GM12878 (cell line): ENCODE measurements around the gene DNAAF5. TPM values are rescaled to one million over a fixed set of nuclear protein-coding genes. Genes with fewer than 3 reads are reported as not detected.

Source experiments
- ATAC-seq: fragments of 200-7000 bp; cut with Tn5 transposase; 3 replicates; pipeline ENCODE4 v1.9.1; 2020; ENCODE audit warnings: mild to moderate bottlenecking, moderate library complexity
- BruUV-seq: library from RNA; stranded (reverse); fragments of 400-500 nt; replicated peaks from 2 replicates; lab custom pipeline; 2021; lab: Mats Ljungman, UMichigan
- CTCF ChIA-PET: fragments of 300-600 bp; sonication (Branson Sonifier 250); formaldehyde crosslinking; extraction: SDS; loops from one replicate; lab custom pipeline; 2021; ENCODE audit warnings: inconsistent platforms; lab: Yijun Ruan, JAX
- POLR2A ChIA-PET: fragments of 350-600 bp; formaldehyde crosslinking; extraction: SDS; loops from one replicate; lab custom pipeline; 2021; ENCODE audit warnings: inconsistent platforms; lab: Charles Lee
- RAD21 ChIA-PET: fragments of 300-600 bp; sonication (Branson Sonifier 250); formaldehyde crosslinking; loops from one replicate; lab custom pipeline; 2023; ENCODE audit warnings: antibody characterized with exemption; ENCODE audit not compliant: unreplicated experiment; lab: Charles Lee
- SMC1A ChIA-PET: fragments of 300-600 bp; sonication (Branson Sonifier 250); formaldehyde crosslinking; loops from one replicate; lab custom pipeline; 2023; ENCODE audit not compliant: unreplicated experiment, uncharacterized antibody; lab: Charles Lee
- DNase-seq: peaks from one replicate; pipeline ENCODE4 v3.0.0-alpha.2; 2011; ENCODE audit warnings: low read depth, low spot score
- FAIRE-seq: peaks from 3 replicates; lab custom pipeline; 2011; peaks lifted over from hg19 to GRCh38; lab: Jason Lieb, UNC
- H2AFZ ChIP-seq: 2 replicates; pipeline ENCODE4 v1.6.0; 2011; ENCODE audit warnings: low read depth, low read length, control low read depth; ENCODE audit not compliant: control insufficient read depth
- H3K27ac ChIP-seq: 2 replicates; pipeline ENCODE4 v1.5.1; 2011; ENCODE audit warnings: control low read depth; ENCODE audit not compliant: control insufficient read depth, insufficient read depth
- H3K27me3 ChIP-seq, 2 experiments: replicated peaks in 1 of 2; 2 replicates each; pipeline versions ENCODE4 v1.6.0 to v1.6.1; 2011; ENCODE audit warnings: low read length in 1 of 2; ENCODE audit not compliant: control insufficient read depth in 2 of 2, insufficient read depth in 2 of 2
- H3K36me3 ChIP-seq, 2 experiments: 2 replicates each; pipeline ENCODE4 v1.5.1; 2011; ENCODE audit warnings: low read length in 1 of 2; ENCODE audit not compliant: control insufficient read depth in 2 of 2, insufficient read depth in 2 of 2
- H3K4me1 ChIP-seq: 2 replicates; pipeline ENCODE4 v1.6.1; 2011; ENCODE audit warnings: mild to moderate bottlenecking, low read length, moderate library complexity, mixed read lengths; ENCODE audit not compliant: control insufficient read depth, insufficient read depth
- H3K4me2 ChIP-seq: 2 replicates; pipeline ENCODE4 v1.6.0; 2011; ENCODE audit warnings: control low read depth; ENCODE audit not compliant: control insufficient read depth, insufficient read depth
- H3K4me3 ChIP-seq: fragments of 200-600 bp; sonication (generic); 2 replicates; pipeline ENCODE4 v1.5.1; 2016
- H3K79me2 ChIP-seq: 2 replicates; pipeline ENCODE4 v1.6.0; 2011; ENCODE audit warnings: low read length; ENCODE audit not compliant: control insufficient read depth, insufficient read depth
- H3K9ac ChIP-seq: 2 replicates; pipeline ENCODE4 v1.8.0; 2011; ENCODE audit warnings: low read length, control low read depth, mixed read lengths; ENCODE audit not compliant: control insufficient read depth, insufficient read depth
- H3K9me3 ChIP-seq: replicated peaks from 3 replicates; pipeline ENCODE4 v1.5.1; 2011; ENCODE audit warnings: mild to moderate bottlenecking, low read length; ENCODE audit not compliant: control insufficient read depth, insufficient read depth
- H4K20me1 ChIP-seq: 2 replicates; pipeline ENCODE4 v1.6.0; 2011; ENCODE audit not compliant: control insufficient read depth, insufficient read depth
- FOXM1 ChIP-seq: IDR thresholded peaks from 2 replicates; pipeline ENCODE4 v1.6.1; 2012; ENCODE audit warnings: low read depth, mild to moderate bottlenecking, inconsistent platforms, low read length, moderate library complexity
- LARP7 ChIP-seq: fragments of 450-650 bp; IDR thresholded peaks from 2 replicates; pipeline ENCODE4 v1.6.1; 2017; ENCODE audit warnings: mild to moderate bottlenecking
- NBN ChIP-seq: fragments of 450-650 bp; IDR thresholded peaks from 2 replicates; pipeline ENCODE4 v1.6.1; 2016
- RAD21 ChIP-seq: IDR thresholded peaks from 2 replicates; pipeline ENCODE4 v1.6.1; 2011; ENCODE audit warnings: mild to moderate bottlenecking, low read depth, low read length, moderate library complexity; ENCODE audit not compliant: insufficient read depth
- SMC3 ChIP-seq: IDR thresholded peaks from 2 replicates; pipeline ENCODE4 v1.6.1; 2011; ENCODE audit warnings: low read length, improper control_type of control experiment, borderline replicate concordance
- YY1 ChIP-seq: IDR thresholded peaks from 2 replicates; pipeline ENCODE4 v1.6.1; 2011; ENCODE audit warnings: low read depth, mild to moderate bottlenecking, low read length
- WGBS: methylation state at CpG from one replicate; pipeline ENCODE4 v1.1.6; 2016; ENCODE audit warnings: low lambda C conversion rate; ENCODE audit not compliant: insufficient replicate concordance, insufficient coverage; ENCODE audit errors: missing lambda C conversion rate; 5-methylcytosine and 5-hydroxymethylcytosine counted together
- in situ Hi-C: fragments of 300-500 bp; cut with MboI; formaldehyde crosslinking; loops from 9 replicates; pipeline ENCODE4 v1.14.3; 2018; ENCODE audit warnings: mixed read lengths
- intact Hi-C: fragments of 100-400 bp; cut with micrococcal nuclease; formaldehyde crosslinking; loops from one replicate; pipeline ENCODE4 v1.14.2; 2022; ENCODE audit not compliant: unreplicated experiment
- polyA plus RNA-seq, 11 experiments: library from polyadenylated mRNA; depleted of rRNA in 4 of 11; unstranded in 6 of 11; stranded (reverse) in 5 of 11; fragments of >200 nt; fragmentation: Nextera tagmentation in 4 of 11; fragmentation: Illumina TruSeq in 1 of 11; extraction: Ambion mirVana in 4 of 11; extraction: Trizol in 1 of 11; gene quantifications; 1 replicate in 1 of 11; 2 replicates in 10 of 11; pipeline versions ENCODE4 v1.2.1 to v1.2.3, GENCODE V29; 2011 to 2016; ENCODE audit warnings: inconsistent platforms in 2 of 11, missing spikeins in 2 of 11, low read depth in 1 of 11
- total RNA-seq, 4 experiments: library from RNA; depleted of rRNA in 3 of 4; stranded (reverse); fragments of >200 nt in 3 of 4; fragmentation: Illumina TruSeq in 1 of 4; extraction: Trizol in 1 of 4; gene quantifications; 2 replicates each; pipeline versions ENCODE4 v1.2.1 to v1.2.3, GENCODE V29; 2013 to 2021
- TF ChIP-seq, protein P1 (sequence below): fragments of 450-650 bp; IDR thresholded peaks from 2 replicates; pipeline ENCODE4 v1.6.1; 2017; ENCODE audit warnings: mild to moderate bottlenecking
- TF ChIP-seq, protein P2 (sequence below), 3 experiments: IDR thresholded peaks in 2 of 3; conservative IDR thresholded peaks in 1 of 3; 2 replicates each; pipeline ENCODE4 v1.5.1; 2011; ENCODE audit warnings: low read depth in 3 of 3, low read length in 3 of 3, mild to moderate bottlenecking in 3 of 3, control low read depth in 2 of 3, moderate library complexity in 2 of 3, inconsistent platforms in 1 of 3, mixed read lengths in 1 of 3; ENCODE audit not compliant: control insufficient read depth in 2 of 3, insufficient read depth in 1 of 3; ENCODE audit errors: extremely low read depth in 1 of 3
- TF ChIP-seq, protein P3 (sequence below): fragments of 450-650 bp; IDR thresholded peaks from 2 replicates; pipeline ENCODE4 v1.6.1; 2017; ENCODE audit warnings: low read depth, mild to moderate bottlenecking, moderate library complexity

Gene DNAAF5
- total and polyA plus RNA-seq, 10 of the 15 experiments (the other 5 are each of a cell fraction or from before 2014, with no cell fraction given) = 1.8 to 38.3 (median 9.2) TPM

DNA sequence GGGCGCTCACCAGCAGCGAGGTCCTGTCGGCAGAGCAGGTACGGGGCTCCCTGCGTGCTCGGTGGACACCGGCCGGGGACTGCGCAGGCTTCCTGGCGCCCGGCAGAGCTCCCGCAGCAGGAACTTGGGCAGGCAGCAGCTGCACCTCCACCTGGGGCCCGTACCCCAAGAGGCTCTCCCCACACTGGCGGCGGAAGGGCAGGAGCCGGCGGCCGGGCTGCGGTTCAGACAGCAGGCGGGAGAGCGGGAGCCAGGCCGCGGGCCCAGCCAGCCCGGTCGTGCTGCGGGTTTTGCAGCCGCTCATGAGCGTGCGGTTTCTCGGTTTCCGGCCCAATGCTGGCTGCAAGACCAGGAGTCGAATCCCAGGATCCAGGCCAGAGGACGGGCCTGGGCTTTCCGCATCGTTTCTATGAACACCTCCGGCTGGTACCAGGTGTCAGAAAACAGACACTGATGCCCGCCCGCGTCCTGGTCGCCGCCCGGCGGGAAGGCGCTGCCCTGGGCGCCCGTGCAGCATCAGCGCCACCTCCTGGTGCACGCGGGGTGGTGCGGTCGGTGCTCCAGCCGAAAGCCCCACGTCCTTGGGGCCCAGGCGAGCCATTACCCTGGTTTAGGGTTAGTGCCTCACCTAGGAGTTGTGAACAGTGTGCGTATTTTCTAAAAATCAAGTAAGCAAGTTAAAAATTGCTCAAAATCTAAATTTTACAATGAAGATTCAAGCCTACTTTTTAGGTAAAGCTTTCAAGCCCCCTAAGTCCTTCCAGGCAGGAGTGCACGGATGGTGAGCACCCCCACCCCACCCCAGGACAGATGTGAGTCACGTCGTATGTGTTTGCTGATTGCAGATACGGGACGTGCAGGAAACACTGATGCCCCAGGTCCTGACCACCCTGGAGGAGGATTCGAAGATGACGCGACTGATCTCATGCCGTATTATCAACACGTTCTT, 47.9 kb downstream of the DNAAF5 start:
- FAIRE-seq (no peak), ATAC-seq (peak; percentile 90), DNase-seq (no peak)
- POLR2A ChIA-PET = no interaction called here
- no peaks in the 10 kb centered on the region for H3K4me1 ChIP-seq
- H3K27ac ChIP-seq = no peak overlapping the region
- in situ Hi-C loops = loop anchor here (5.0 kb wide), 1 partner anchor 457 kb away; no protein-coding TSS in a partner anchor
- H3K4me3 ChIP-seq = no peak overlapping the region
- intact Hi-C loops = loop anchor here (5.0 kb wide), 1 partner anchor 452 kb away; no protein-coding TSS in a partner anchor
- H3K27me3 ChIP-seq = no peaks in the 10 kb centered on the region
- H3K9ac ChIP-seq = no peak overlapping the region
- H4K20me1 ChIP-seq = no peaks in the 10 kb centered on the region
- no peak overlapping the region for H3K4me2 ChIP-seq
- WGBS = 89% methylated on average over 65 of the region's 65 CpGs
- SMC1A ChIA-PET = interaction anchor here (0.6 kb wide), 1 partner anchor 456 kb away, joined by 3 read pairs; no protein-coding TSS in a partner anchor
- CTCF ChIA-PET = interaction anchor here (1.1 to 1.3 kb wide), 2 partner anchors 43 to 453 kb away, joined by 3 read pairs; no protein-coding TSS in a partner anchor
- RAD21 ChIA-PET = no interaction called here
- H3K36me3 ChIP-seq = peaks cover 0 to 2% of the 10 kb centered on the region in 2 experiments; a peak in 3 of 4 replicates
- TF ChIP-seq SMC3 = peak; percentile 77
- TF ChIP-seq FOXM1 = no peak
- 0 out of 2 replicates have a peak, but pooled peaks have one; percentile 57 for TF ChIP-seq YY1
- TF ChIP-seq, protein P1, sequence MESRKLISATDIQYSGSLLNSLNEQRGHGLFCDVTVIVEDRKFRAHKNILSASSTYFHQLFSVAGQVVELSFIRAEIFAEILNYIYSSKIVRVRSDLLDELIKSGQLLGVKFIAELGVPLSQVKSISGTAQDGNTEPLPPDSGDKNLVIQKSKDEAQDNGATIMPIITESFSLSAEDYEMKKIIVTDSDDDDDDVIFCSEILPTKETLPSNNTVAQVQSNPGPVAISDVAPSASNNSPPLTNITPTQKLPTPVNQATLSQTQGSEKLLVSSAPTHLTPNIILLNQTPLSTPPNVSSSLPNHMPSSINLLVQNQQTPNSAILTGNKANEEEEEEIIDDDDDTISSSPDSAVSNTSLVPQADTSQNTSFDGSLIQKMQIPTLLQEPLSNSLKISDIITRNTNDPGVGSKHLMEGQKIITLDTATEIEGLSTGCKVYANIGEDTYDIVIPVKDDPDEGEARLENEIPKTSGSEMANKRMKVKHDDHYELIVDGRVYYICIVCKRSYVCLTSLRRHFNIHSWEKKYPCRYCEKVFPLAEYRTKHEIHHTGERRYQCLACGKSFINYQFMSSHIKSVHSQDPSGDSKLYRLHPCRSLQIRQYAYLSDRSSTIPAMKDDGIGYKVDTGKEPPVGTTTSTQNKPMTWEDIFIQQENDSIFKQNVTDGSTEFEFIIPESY = peak; percentile 97
- TF ChIP-seq, protein P2, sequence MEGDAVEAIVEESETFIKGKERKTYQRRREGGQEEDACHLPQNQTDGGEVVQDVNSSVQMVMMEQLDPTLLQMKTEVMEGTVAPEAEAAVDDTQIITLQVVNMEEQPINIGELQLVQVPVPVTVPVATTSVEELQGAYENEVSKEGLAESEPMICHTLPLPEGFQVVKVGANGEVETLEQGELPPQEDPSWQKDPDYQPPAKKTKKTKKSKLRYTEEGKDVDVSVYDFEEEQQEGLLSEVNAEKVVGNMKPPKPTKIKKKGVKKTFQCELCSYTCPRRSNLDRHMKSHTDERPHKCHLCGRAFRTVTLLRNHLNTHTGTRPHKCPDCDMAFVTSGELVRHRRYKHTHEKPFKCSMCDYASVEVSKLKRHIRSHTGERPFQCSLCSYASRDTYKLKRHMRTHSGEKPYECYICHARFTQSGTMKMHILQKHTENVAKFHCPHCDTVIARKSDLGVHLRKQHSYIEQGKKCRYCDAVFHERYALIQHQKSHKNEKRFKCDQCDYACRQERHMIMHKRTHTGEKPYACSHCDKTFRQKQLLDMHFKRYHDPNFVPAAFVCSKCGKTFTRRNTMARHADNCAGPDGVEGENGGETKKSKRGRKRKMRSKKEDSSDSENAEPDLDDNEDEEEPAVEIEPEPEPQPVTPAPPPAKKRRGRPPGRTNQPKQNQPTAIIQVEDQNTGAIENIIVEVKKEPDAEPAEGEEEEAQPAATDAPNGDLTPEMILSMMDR (IDR thresholded peaks at IDR 0.05 in 2 of 3, conservative IDR thresholded peaks at IDR 0.05 in 1 of 3; ENCODE audit: control insufficient read depth in 2 of 3, extremely low read depth in 1 of 3, insufficient read depth in 1 of 3, low read depth in 3 of 3, low read length in 3 of 3) = peak; percentile 73 to 78 (median 76); a peak in 5 of 6 replicates
- TF ChIP-seq LARP7 = 0 out of 2 replicates have a peak, but pooled peaks have one; percentile 40
- TF ChIP-seq, protein P3, sequence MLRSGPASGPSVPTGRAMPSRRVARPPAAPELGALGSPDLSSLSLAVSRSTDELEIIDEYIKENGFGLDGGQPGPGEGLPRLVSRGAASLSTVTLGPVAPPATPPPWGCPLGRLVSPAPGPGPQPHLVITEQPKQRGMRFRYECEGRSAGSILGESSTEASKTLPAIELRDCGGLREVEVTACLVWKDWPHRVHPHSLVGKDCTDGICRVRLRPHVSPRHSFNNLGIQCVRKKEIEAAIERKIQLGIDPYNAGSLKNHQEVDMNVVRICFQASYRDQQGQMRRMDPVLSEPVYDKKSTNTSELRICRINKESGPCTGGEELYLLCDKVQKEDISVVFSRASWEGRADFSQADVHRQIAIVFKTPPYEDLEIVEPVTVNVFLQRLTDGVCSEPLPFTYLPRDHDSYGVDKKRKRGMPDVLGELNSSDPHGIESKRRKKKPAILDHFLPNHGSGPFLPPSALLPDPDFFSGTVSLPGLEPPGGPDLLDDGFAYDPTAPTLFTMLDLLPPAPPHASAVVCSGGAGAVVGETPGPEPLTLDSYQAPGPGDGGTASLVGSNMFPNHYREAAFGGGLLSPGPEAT = no peak
- peak; percentile 71 for TF ChIP-seq RAD21
- TF ChIP-seq NBN = no peak
- BruUV-seq = no TSS peak
- H3K9me3 ChIP-seq = no peaks in the 10 kb centered on the region
- no peak overlapping the region for H2AFZ ChIP-seq
- H3K79me2 ChIP-seq = no peaks in the 10 kb centered on the region
